Measurements from ENCODE around the gene MIS18BP1.
"Not testable (repeated sequence)": the region's sequence is repeated elsewhere in the genome, so short reads cannot be mapped to it uniquely, and the experiment has no call there.

MIS18BP1 gene

DNA sequence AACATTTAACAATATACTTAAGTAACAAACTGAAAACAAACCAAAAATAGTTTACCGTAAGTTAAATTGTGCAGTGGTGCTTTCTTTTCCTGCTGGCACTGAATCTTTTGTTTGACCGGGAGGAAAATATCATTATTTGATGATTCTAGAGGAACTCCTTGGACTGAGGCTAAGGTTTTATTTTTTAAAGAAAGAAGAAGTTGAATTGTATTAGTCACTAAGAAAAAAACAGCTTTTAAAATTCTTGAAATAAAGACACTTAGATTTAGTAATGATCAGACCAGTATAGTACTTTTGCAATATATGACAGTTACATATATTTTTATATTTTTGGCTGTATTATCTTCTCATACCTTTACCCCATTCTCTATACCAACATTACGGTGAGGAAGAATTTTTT, 10.3 kb downstream of the MIS18BP1 start:
- DNase-seq, result no peak

DNA sequence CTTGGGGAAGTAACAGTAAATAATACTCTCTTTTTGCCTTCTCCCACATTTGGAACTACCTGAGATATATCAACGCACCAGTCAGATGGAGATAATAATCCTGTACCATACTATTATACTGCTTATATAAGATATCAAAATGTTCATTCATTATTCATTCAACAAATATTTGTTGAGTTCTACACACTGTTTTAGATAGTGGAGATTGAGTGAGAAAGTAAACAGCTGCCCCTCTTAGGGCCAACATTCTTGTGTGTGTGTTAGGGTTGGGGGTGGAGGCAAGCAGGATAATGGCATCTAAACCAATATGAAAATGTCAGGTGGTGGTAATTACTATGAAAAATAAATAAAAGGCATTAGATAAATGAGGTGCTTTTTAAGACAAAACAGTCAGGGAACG, 14.0 kb downstream of the MIS18BP1 start:
- DNase-seq, result no peak

DNA sequence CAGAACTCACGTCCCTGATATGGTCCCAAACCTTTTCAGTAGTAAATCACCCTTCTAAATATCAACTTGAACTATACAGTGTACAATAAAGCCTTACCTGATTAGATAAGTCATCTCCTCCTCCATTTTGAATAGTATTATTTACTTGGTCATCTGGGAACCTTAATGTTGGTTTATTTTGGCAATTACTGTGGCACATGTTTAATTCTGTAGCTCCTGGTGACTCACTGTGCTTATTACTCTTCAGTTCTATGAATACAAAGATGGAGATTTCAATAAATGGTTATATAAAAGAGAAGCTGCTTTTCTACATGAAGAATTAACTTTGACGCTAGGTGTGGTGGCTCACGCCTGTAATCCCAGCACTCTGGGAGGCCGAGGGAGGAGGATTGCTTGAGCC, 25.4 kb downstream of the MIS18BP1 start:
- no peak for DNase-seq

DNA sequence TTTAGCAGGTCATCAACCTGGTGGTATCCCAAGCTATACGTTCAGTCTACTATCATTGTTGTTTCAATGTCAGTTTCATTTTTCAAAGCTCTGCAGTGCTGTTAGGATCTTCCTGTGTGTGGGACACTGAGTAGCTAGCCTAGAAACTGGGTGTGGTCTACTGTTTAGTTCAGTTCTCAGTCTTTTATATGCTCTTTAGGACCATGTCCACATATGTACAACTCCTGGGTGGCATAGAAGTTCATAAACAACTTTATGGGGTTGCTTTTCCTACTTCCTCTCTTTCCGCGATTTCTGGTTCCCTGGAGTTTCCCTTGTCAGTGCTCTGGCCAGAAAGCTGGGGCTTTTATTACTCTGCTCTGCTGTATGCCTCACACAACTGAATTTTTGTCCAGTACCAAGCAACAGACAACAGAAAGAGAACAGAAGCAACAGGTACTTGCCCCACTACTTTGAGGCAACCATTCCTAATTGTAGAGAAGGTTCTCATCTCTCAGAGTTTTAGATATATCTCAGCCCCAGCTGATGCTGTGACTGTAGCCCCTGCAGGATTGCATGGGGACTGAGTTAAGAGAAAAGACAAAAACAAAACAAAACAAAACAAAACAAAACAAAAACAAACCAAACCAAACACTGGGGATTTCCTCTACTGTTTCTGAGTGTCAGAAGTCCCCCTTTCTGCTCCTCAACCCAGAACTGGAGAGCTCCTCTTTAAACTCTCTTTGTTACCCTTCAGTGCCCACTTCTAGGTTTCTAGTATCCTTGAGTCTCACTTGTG, 30.3 kb downstream of the MIS18BP1 start:
- DNase-seq, result no peak

DNA sequence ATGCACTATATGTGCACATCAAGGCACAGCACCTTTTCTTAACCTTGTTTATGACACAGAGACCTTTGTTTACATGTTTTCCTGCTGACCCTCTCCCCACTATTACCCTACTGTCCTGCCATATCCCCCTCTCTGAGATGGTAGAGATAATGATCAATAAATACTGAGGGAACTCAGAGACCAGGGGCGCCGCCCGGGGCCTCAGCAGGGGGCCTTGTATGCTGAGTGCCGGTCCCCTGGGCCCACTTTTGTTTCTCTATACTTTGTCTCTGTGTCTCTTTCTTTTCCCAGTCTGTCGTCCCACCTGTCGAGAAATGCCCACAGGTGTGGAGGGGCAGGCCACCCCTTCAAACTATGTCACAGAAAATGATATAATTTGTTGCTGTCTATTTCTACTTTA, 38.7 kb downstream of the MIS18BP1 start:
- not testable (repeated sequence) for DNase-seq

DNA sequence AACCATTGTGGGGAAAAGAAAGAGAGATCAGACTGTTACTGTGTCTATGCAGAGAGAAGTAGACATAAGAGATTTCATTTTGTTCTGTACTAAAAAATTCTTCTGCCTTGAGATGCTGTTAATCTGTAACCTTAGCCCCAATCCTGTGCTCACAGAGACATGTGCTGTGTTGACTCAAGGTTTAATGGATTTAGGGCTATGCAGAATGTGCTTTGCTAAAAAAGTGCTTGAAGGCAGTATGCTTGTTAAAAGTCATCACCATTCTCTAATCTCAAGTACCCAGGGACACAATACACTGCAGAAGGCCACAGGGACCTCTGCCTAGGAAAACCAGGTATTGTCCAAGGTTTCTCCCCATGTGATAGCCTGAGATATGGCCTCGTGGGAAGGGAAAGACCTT, 39.3 kb downstream of the MIS18BP1 start:
- DNase-seq, result not testable (repeated sequence)

DNA sequence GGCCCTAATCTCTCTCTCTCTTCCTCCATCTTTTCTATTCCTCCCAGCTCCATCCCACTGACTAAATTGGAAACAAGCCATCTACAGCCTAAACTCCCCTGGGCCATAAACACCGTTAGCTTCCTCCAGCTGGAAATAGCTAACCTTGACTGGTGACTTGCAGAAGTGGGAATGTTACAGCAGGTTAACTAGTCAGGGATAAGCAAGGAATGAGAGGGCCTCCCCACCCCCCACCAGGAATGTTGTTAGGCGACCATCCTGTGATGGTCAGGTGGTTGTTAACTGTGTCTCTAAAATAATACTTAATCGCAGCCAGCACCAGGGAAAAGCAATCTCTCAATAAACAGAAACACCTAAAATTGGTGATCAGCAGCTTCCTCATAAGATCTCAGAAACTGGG, 40.8 kb downstream of the MIS18BP1 start:
- DNase-seq, result no peak

DNA sequence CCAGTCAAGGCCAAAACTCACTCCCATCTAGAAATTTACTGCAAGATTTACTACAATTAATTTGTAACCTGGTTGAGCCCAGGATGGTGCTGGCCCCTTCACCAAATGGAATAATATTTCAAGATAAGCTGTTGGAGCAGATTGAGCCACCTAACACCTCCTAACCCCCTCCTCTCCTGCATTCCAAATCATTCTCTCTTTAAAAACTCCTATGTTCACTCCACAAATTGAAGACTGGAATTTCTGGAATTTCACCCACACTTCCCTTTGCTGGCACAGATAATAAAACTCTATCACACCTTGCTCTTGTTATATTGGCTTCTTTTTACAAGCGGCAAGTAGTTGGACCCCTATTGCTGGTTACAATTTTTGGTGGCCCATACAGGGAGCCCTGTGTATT, 41.7 kb downstream of the MIS18BP1 start:
- DNase-seq, result no peak

DNA sequence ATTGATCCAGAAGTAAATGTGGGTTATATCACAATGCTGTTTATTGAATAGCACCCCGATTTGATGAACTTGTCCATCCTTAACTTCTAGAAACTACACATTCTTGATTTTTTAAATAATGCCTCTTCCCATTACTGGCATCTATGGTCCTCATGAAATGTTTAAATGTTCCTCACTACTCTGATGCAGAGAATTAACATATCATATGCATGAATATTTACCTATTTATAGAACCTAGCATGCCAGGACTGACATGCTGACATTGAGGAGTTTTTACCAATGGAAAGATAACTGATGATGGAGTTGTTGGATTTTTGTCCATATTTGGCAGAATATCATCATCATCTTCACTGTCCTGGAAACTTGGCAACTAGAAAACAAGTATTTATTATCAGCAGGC, 42.8 kb downstream of the MIS18BP1 start:
- DNase-seq, result no peak

DNA sequence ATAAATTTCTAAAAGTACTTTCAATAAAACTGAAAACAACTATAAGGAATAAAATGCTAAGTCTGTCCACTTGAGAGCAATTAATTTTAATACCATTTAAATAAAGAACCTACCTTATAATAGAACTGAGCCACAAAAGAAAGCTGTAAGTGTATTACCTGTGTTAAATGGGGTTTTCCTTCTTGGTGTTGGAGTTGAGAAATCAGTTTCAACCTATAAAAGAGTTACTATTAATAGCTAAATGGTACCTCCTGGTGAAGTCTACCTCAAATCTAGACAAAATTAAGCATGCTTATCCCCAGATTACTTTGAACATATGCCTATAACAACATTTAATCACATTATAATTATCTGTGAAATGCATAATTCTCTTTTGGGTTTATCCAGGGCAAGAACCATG, 48.8 kb downstream of the MIS18BP1 start:
- DNase-seq, result no peak

DNA sequence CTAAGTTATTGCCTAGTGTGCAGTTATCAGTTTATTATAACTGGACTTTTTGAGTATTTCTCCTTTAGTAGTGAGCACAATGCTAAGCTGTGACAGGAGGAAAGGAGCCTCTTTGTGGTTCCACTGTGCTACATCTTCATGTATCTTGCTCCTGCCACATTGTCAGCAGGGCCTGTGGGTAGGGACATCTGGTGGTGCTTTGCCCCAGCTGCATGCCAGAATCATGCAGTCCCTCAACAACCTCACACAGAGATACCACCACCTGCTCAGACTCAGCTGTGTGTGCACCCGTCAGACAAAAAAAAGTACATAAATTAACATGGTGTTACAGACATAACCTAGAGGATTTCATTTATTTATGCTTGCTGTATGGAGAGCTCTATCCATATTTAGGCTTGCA, 51.1 kb downstream of the MIS18BP1 start:
- DNase-seq, result no peak

DNA sequence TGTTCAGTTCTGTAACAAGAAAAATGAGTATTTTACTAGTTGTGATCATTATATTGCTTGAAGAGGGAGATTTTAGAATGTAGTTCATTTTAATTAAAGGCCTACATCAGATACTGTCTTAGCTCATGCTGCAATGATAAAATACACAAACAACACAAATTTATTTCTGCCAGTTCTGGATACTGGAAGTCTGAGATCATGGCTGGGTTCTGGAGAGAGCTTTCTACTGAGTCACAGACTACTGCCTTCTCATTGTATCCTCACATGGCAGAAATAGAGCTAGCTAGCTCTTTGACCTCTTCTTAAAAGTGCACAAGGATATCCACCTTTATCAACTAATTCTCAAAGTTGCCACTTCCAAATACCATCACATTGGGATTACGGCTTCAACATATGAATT, 53.8 kb downstream of the MIS18BP1 start:
- DNase-seq, result no peak

DNA sequence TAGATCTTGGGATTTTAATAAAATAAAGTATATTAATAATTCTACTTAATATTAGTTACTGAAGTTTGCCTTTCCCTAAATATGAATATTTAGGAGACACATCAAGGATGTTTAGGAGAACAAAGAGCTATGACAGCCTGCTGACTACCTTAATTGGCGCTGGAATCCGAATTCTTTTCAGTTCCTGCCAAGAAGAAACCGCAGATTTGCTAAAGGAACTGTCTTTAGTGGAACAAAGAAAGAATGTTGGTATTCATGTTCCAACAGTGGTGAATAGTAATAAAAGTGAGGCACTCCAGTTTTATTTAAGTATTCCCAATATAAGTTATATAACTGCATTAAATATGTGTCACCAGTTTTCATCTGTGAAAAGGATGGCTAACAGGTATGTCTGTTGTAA, 54.5 kb downstream of the MIS18BP1 start:
- DNase-seq, result no peak

DNA sequence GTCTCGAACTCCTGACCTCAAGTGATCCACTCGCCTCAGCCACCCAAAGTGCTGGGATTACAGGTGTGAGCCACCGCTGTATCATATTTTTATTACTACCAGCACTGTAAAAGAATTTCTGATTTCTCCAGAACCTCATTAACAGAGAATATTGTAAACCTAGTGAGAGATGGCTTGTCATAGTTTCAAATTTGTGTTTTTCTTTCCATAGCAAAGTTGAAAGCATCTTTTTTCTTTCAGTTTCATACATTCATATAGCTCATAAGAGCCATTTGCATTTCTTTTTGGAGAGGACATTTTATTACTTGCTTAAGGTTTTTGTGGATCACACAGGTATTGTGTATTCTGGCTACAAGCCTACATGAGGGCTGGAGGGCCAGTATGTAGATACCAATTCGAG, 58.0 kb downstream of the MIS18BP1 start:
- no peak for DNase-seq

DNA sequence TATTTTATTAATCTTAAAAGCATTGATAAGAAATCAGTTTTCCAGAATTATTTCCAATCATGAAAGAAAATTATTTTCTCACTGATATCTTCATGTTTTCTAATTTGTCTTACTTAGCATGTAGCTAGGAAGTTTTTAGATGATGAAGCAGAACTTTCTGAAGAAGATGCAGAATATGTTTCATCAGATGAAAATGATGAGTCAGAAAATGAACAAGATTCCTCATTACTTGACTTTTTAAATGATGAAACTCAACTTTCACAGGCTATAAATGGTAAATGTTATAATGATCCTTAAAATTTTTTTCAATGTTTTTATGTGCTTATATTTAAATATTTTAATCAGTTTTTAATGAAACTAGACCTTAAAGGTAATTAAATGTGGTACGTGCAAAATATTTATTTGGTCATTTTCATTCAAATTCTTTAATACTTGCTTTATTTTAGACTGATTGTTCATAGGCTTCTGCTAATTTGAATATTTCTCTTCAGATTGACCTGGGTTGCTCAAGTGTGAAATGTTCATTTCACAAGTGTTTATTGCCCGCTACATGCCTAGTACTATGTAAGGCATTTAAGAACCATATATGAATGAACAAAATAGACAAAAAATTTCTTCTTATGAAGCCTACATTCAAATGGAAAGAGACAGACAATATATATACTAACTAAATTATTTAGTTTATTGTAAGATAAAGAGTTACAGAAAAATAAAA, 67.7 kb downstream of the MIS18BP1 start:
- DNase-seq, result no peak

DNA sequence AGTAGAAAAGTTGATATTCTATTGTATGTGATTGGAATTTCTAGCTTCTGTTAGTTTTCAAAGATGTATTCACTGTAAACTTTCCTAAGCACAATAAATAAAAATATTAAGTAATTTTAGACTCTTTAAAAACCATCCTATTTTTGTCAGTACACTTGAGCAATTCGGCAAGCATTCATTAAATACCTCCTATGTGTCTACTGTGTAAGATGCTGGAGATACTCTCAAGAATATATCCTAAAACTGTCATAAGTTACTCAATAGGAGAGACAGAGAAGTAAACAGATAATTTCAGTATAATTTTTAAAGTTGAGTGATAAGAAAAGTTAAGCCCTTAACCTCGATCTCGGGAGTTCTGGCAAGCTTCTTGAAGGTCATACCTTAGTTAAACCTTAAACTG, 71.2 kb downstream of the MIS18BP1 start:
- no peak for DNase-seq

DNA sequence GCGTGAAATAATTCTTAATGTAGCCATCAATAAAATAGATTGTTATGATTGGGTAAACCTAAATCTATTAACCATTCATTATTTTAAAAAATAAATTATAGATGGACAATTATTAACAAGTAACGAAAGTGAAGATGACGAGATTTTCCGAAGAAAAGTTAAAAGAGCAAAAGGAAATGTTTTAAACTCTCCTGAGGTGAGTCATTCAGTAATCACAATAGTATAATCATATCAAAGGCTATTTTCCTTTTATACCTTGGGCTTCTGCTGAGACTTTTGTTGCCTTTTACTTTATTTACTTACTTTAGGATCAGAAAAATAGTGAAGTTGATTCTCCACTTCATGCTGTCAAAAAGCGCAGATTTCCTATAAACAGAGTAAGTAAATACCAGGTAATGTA, 71.7 kb downstream of the MIS18BP1 start:
- DNase-seq, result no peak

DNA sequence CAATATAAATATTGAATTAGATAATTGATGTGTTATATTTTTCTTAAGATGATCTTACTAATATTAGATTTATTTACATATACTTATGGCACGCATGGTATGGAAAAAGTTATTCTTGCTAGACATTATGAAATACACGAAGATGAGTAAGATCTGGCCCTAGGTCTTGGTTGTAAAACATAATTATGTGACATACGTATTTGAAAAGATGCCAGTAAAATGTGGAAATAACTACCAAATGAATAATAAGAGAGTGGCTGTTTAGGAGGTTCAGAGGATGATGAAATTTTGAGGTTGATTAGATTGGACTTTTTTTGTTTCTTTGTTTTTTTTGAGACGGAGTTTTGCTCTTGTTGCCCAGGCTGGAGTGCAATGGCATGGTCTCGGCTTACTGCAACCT, 75.9 kb downstream of the MIS18BP1 start:
- DNase-seq, result no peak

DNA sequence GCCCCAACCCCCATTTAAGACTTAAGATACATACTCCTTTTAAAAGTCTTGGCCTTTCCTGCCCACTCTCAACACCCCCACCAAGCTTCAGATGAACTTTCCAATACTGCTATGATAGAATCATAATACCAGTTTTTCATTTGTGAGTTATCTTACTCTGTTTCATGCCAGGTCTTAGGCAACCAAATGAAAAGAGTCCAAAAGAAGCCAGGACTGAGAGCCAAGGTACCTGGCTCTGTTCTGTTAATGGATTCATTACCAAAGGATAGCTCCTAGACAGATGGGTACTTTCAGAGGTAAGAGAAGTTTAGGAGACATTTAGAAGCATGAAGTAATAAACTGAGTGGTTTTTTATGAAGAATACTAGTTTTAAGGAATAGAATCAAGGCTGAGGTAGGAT, 83.1 kb downstream of the MIS18BP1 start:
- no peak for DNase-seq

DNA sequence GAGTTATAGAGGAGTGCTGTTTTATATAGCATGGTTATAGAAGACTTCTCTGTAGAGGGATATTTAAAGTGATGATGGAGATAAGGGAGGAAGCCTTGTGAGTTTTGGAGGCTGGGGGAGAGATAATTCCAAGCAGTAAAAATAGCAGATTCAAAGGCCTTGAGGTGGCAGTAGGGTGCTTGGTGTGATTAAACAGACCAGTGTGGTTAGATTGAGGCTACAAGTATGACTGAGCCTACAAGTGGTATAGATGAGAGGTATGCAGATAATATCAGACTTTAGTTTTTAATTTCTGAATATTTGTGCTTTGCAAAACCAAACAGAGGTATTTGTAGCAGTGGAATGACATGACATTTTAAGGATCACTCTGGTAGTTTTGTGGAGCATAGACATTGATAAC, 96.9 kb downstream of the MIS18BP1 start:
- no peak for DNase-seq

Data from T1000 (cell line).